PC-3 (cell line): ENCODE measurements around the gene THBS4.

Experiments used
- EZH2 ChIP-seq: fragments of 300-600 bp; sonication (generic); IDR thresholded peaks from one replicate; pipeline ENCODE4 v1.6.1; 2017; ENCODE audit warnings: antibody characterized with exemption, mild to moderate bottlenecking, low read length; ENCODE audit not compliant: unreplicated experiment
- EZH2phosphoT487 ChIP-seq: fragments of 300-600 bp; sonication (generic); IDR thresholded peaks from 2 replicates; pipeline ENCODE4 v1.6.1; 2018; ENCODE audit warnings: mild to moderate bottlenecking, antibody characterized with exemption, low read length, borderline replicate concordance
- TF ChIP-seq, protein P1 (sequence below): fragments of 300-600 bp; sonication (generic); conservative IDR thresholded peaks from 2 replicates; pipeline ENCODE4 v1.5.1; 2017; ENCODE audit warnings: antibody characterized with exemption, low read depth, mild to moderate bottlenecking, low read length

DNA sequence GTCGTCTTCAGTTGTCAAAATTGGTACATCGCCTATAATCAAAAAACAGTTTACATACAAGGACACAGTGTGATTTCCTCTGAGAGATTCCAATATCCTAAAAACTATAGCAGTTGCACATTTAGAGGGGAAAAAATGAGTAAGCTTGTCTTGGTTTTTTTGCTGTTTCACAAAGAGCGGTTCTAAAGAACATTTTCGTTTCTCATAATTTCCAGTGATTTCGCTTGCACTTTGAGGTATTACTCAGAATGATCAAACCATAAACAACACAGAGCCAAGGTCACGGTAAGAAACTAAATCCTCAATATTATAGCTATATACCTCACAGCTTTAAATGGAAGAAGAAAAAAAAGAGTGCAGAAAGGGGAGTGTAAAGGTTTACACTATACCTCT, 44.9 kb upstream of the THBS4 start:
- TF ChIP-seq EZH2phosphoT487 (no peak), EZH2 (no peak)
- TF ChIP-seq, protein P1, sequence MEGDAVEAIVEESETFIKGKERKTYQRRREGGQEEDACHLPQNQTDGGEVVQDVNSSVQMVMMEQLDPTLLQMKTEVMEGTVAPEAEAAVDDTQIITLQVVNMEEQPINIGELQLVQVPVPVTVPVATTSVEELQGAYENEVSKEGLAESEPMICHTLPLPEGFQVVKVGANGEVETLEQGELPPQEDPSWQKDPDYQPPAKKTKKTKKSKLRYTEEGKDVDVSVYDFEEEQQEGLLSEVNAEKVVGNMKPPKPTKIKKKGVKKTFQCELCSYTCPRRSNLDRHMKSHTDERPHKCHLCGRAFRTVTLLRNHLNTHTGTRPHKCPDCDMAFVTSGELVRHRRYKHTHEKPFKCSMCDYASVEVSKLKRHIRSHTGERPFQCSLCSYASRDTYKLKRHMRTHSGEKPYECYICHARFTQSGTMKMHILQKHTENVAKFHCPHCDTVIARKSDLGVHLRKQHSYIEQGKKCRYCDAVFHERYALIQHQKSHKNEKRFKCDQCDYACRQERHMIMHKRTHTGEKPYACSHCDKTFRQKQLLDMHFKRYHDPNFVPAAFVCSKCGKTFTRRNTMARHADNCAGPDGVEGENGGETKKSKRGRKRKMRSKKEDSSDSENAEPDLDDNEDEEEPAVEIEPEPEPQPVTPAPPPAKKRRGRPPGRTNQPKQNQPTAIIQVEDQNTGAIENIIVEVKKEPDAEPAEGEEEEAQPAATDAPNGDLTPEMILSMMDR: no peak
